Retinal pigment epithelial cell (primary cell): Measurements from ENCODE around the gene BCDIN3D.

Experiments
- DNase-seq: peaks from one replicate; pipeline ENCODE4 v3.0.0-alpha.2; 2010; ENCODE audit warnings: low read depth
- H3K4me3 ChIP-seq: 2 replicates; pipeline ENCODE4 v1.5.1; 2011; ENCODE audit warnings: mild to moderate bottlenecking, low read length, control low read depth, moderate library complexity
- TF ChIP-seq, protein P1 (sequence below): conservative IDR thresholded peaks from 2 replicates; pipeline ENCODE4 v1.5.1; 2011; ENCODE audit warnings: low read depth, low read length, control low read depth, inconsistent platforms

BCDIN3D gene

DNA sequence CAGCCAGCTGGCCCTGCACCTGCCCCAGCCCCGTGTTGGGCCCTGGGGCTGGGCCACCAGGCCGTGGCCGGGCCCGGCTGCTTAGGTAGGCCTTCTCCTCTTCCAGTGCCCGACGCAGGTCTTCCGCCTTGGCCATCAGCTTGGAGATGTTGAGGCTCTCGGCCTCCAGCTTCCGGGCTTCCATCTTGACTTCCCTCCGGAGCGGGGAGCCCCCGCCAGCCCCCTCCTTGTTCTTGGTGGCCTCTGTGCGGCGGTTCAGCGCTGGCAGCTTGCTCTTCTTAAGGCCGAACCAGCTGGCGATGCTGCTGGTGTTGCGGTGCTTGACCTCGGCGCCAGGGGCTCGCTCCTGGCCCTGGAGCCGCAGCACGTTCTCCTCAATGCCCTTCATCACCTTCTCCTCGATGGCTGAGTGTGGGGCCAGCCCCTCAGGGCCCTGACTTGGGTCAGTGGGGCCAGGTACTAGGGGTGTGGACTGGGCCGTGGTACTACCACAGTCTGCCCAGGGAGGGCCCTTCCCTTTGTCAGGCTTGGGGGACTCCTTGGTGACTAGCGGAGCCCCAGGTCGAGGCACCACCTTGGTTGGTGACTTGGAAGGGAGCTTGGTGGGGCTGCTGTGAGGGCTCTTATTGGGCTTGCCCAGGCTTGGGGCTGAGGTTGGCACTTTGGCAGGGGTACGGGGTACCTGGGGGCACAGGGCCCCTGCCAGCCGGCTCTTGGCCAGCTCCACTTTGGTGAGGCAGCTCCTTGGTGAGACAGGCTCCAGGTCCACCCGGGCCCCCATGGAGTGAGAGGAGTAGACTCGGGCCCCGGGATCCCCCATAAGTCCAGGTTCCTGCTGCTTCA lies 47.9 kb downstream of the BCDIN3D start:
- no peak overlapping the region for H3K4me3 ChIP-seq
- TF ChIP-seq, protein P1, sequence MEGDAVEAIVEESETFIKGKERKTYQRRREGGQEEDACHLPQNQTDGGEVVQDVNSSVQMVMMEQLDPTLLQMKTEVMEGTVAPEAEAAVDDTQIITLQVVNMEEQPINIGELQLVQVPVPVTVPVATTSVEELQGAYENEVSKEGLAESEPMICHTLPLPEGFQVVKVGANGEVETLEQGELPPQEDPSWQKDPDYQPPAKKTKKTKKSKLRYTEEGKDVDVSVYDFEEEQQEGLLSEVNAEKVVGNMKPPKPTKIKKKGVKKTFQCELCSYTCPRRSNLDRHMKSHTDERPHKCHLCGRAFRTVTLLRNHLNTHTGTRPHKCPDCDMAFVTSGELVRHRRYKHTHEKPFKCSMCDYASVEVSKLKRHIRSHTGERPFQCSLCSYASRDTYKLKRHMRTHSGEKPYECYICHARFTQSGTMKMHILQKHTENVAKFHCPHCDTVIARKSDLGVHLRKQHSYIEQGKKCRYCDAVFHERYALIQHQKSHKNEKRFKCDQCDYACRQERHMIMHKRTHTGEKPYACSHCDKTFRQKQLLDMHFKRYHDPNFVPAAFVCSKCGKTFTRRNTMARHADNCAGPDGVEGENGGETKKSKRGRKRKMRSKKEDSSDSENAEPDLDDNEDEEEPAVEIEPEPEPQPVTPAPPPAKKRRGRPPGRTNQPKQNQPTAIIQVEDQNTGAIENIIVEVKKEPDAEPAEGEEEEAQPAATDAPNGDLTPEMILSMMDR: no peak
- DNase-seq: no peak

DNA sequence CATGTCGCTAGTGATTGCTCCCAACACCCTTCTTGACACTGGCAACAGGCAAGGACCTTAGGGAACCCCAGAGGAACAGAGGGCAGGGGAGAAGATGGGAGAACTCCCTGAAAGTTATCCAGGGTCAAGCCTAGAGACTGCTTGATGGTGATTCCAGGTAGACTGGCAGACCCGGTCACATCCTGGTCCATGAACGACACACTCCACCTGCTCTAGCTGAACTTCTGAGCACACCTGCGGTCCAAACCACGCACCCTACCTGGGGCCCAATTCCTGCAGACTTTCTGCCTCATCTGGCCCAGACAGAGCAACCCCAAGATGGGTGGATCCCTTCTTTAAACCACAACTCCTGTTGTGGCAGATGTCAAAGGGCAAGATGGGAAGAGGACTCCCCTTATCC lies 48.9 kb downstream of the BCDIN3D start:
- no peak overlapping the region for H3K4me3 ChIP-seq
- no peak for DNase-seq
- TF ChIP-seq, protein P1: no peak

DNA sequence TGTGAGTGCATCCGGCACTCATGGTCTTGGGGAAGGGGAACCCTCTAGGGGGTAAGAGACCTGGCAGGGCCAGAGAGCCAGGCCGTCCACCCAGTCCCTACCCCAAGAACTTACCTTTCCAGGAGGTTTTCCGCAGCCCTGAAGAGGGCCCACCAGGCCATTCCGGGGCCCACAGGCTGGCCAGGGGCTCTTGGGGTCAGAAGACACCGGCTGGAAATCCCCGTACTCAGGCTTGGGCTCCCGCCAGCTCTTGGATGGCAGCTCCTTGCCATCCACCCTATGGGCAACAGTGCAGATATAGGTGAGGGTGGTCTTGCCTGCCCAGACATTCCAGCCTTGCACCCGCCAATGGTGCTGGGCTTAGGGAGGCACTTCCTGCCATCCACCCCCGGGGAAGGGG lies 49.3 kb downstream of the BCDIN3D start:
- DNase-seq: no peak
- H3K4me3 ChIP-seq: no peak overlapping the region
- TF ChIP-seq, protein P1: no peak

- H3K4me3 ChIP-seq: no peak overlapping the region
- TF ChIP-seq, protein P1: no peak
- DNase-seq: no peak
Measured at GRCh38 chr12:49792976-49793580, 49.8 kb downstream of the BCDIN3D start.

DNA sequence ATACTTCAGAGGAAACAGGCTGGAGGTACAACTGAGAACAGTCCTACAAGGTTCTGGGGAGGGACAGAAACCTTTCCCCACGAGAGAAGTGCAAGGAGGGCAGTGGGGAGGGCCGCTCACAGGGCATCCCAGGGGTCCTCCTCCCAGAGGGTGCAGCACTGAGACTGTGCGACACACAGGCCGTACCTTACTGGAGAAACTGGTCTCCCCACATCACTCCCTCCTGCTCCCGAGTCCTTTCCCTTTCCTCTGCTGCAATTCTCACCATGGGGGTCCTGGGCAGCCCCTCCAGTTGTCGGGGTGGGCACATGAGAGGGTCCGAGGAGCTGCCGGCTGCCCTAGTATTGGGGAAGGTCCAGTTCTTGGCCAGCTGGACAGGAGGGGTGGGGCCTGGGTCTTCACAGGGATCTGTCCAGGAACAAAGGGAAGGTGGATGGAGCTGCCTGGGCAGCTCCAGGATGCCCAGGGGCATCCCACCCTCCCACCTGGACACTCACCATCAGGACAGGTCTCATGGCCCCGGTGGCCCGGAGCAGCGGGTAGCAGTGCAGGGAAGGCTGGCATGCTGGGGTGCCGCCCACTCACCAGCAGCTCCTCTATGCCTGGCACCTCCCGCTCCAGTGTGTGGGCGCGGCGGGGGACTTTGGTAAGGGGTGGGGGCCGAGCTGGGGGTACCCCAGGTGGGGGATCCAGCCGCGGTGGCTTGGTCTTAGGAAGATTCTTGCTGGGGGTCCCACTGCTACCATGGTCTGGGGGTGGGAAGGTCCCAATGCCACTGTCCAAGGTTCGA lies 50.5 kb downstream of the BCDIN3D start:
- TF ChIP-seq, protein P1: no peak
- H3K4me3 ChIP-seq: no peak overlapping the region
- no peak for DNase-seq

DNA sequence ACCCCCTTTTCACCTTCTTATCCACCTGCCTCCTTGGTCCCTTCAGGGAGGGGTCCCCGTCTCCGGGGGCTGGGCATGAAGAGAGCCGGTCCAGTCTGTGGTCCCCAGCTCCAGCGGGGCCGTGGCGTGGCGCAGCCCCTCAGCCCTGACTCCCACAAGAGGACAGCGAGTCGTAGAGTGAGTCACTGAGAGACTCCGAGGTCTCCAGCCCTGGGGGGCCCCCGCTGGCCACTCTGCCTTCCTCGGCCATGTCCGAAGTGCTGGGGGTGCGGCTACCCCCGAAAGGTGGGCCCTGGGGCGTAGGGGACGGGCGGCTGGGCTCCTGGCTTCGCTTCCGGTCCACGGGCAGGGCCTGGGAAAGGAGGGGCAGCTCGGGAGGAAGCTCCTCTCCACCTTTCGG lies 51.2 kb downstream of the BCDIN3D start:
- H3K4me3 ChIP-seq: no peak overlapping the region
- TF ChIP-seq, protein P1: no peak
- DNase-seq: no peak
